Heart right ventricle (tissue), 16 donors: ENCODE data around the gene TNFRSF21. TPM values are rescaled to one million over a fixed set of nuclear protein-coding genes. Genes with fewer than 3 reads are reported as not detected.

Source experiments
- ATAC-seq, 8 donors: fragments of 200-7000 bp; cut with Tn5 transposase; one replicate each; pipeline ENCODE4 v1.9.1; 2020; ENCODE audit warnings: mild to moderate bottlenecking in 8 of 8, moderate library complexity in 8 of 8, moderate number of reproducible peaks in 1 of 8
- DNase-seq, 2 donors: peaks; one replicate each; pipeline ENCODE4 v3.0.0-alpha.2; 2020
- H3K27ac ChIP-seq, 10 donors: fragments of 200-600 bp; sonication (generic) in 2 of 10; one replicate each; pipeline versions ENCODE4 v1.5.0 to v1.8.0; 2020 to 2022; ENCODE audit warnings: mild to moderate bottlenecking in 3 of 10
- H3K27me3 ChIP-seq, 7 donors: fragments of 200-600 bp; one replicate each; pipeline ENCODE4 v1.8.0; 2021 to 2022; ENCODE audit warnings: mild to moderate bottlenecking in 2 of 7
- H3K36me3 ChIP-seq, 9 donors: fragments of 200-600 bp; sonication (generic) in 1 of 9; one replicate each; pipeline versions ENCODE4 v1.5.0 to v1.8.0; 2020 to 2022; ENCODE audit warnings: mild to moderate bottlenecking in 2 of 9
- H3K4me1 ChIP-seq, 9 donors: fragments of 200-600 bp; sonication (generic) in 1 of 9; one replicate each; pipeline versions ENCODE4 v1.5.0 to v1.8.0; 2020 to 2022; ENCODE audit warnings: mild to moderate bottlenecking in 4 of 9
- H3K4me3 ChIP-seq, 10 donors: fragments of 200-600 bp; sonication (generic) in 2 of 10; one replicate each; pipeline versions ENCODE4 v1.5.0 to v1.8.0; 2020 to 2022; ENCODE audit warnings: mild to moderate bottlenecking in 7 of 10, moderate library complexity in 2 of 10
- H3K9me3 ChIP-seq, 11 donors: fragments of 200-600 bp in 10 of 11; sonication (generic) in 2 of 11; one replicate each; pipeline versions ENCODE4 v1.5.0 to v1.8.0; 2013 to 2022; ENCODE audit warnings: mild to moderate bottlenecking in 2 of 11, control low read depth in 1 of 11, moderate library complexity in 1 of 11
- WGBS, 2 donors: extraction: QIAGEN DNeasy Blood & Tissue Kit; methylation state at CpG; one replicate each; pipeline ENCODE4 v1.1.7; 2013; ENCODE audit warnings: inconsistent platforms in 1 of 2; 5-methylcytosine and 5-hydroxymethylcytosine counted together
- intact Hi-C, 10 donors: fragments of 100-400 bp; cut with DNase I; formaldehyde crosslinking; loops; one replicate each; pipeline versions ENCODE4 v1.11.1 to v1.14.2; 2022
- polyA plus RNA-seq, 2 donors: library from polyadenylated mRNA; stranded (reverse); fragments of 200-250 nt; gene quantifications; one replicate each; pipeline ENCODE4 v1.2.3, GENCODE V29; 2013
- total RNA-seq, 10 donors: library from RNA; stranded (reverse); fragmentation: NEBNext Ultra II Directional in 3 of 10; extraction: Animal tissue kit (Norgen Biotek cat#: 25700) in 3 of 10; gene quantifications; one replicate each; pipeline versions ENCODE4 v1.2.1 to v1.2.4, GENCODE V29; 2021 to 2023
- TF ChIP-seq, protein P1 (sequence below), 9 donors: fragments of 200-600 bp; sonication (generic) in 2 of 9; IDR thresholded peaks; one replicate each; pipeline versions ENCODE4 v1.5.0 to v1.8.0; 2021 to 2022; ENCODE audit warnings: antibody characterized with exemption in 9 of 9, mild to moderate bottlenecking in 5 of 9, moderate library complexity in 1 of 9
- donor health status: Arrhythmogenic right ventricular cardiomyopathy.
- donor health status: ischemic (EF 13 %, LVEDD 7.1; RV severe dilation, severe dysfunction).
- donor health status: healthy with polysubstance abuse.
- donor health status: DM: no; HTN: yes; CAD: no.
- donor health status: DM: no; HTN: no; CAD: no.
- donor health status: ischemic (EF 25% LVEDD 6.9; RV normal size, moderate dysfunction).
- donor health status: ischemic (EF 25% LVEDD 5.7; RV mildly dilated, moderate dysfunction).
- donor health status: healthy.
- donor health status: DM: yes; HTN: yes; CAD: no.
- donor health status: Ischemic cardiomyopathy.
- donor health status: ischemic (EF 35%, LVEDD 5.7; RV mildly dilated, moderate dysfunction).
- donor health status: nonischemic (EF 11% LVEDD 7.7; RV severe dilation, severe dysfunction).
- donor health status: DM: yes; HTN: yes; CAD: no.
- donor health status: PGD.
- donor health status: ischemic (EF 29% LVEDD 5.4; RV normal size, mild dysfunction).
- donor health status: nonischemic (EF 23%, LVEDD 6.1; RV moderate dilation, normal function).

The TNFRSF21 gene
- total and polyA plus RNA-seq, 12 donors = 3.8 to 12.8 (median 6.0) TPM

DNA sequence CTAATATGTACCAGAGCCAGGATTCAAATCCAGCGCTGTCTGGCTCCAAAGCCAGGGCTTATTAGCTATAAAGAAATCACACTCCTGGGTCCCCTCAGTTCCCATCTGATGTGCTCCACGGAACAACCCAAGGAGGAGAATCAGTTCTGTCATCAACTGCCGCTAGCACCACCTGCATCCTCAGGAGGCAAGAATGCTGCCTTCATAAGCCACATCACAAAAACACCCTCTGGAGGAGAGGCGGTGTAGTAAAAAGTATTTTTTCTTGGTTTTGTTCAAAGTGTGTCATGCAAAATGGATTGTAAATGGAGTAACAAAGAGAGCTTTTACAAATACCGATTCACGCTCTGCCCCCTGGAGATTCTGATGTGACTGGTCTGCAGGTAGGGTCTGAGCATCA, 57.1 kb downstream of the TNFRSF21 start:
- intact Hi-C loops = loop anchor here in 1 of 10 donors (10.0 kb wide), 1 partner anchor 52 kb away; the partner anchor contains the start of gene TNFRSF21
- TF ChIP-seq, protein P1, sequence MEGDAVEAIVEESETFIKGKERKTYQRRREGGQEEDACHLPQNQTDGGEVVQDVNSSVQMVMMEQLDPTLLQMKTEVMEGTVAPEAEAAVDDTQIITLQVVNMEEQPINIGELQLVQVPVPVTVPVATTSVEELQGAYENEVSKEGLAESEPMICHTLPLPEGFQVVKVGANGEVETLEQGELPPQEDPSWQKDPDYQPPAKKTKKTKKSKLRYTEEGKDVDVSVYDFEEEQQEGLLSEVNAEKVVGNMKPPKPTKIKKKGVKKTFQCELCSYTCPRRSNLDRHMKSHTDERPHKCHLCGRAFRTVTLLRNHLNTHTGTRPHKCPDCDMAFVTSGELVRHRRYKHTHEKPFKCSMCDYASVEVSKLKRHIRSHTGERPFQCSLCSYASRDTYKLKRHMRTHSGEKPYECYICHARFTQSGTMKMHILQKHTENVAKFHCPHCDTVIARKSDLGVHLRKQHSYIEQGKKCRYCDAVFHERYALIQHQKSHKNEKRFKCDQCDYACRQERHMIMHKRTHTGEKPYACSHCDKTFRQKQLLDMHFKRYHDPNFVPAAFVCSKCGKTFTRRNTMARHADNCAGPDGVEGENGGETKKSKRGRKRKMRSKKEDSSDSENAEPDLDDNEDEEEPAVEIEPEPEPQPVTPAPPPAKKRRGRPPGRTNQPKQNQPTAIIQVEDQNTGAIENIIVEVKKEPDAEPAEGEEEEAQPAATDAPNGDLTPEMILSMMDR (IDR thresholded peaks at IDR 0.05) = no peak
- Histone ChIP-seq H3K36me3 (peaks cover 0 to 13% (median 0%) of the 10 kb centered on the region in 9 donors), H3K27me3 (no peaks in the 10 kb centered on the region), H3K9me3 (no peaks in the 10 kb centered on the region), H3K4me1 (peaks cover 0 to 25% (median 15%) of the 10 kb centered on the region in 9 donors), H3K27ac (no peak overlapping the region), H3K4me3 (no peak overlapping the region)
- no peak for ATAC-seq
- no peak for DNase-seq
- WGBS, 2 donors = 92 to 93% methylated on average over 6 of the region's 6 CpGs

DNA sequence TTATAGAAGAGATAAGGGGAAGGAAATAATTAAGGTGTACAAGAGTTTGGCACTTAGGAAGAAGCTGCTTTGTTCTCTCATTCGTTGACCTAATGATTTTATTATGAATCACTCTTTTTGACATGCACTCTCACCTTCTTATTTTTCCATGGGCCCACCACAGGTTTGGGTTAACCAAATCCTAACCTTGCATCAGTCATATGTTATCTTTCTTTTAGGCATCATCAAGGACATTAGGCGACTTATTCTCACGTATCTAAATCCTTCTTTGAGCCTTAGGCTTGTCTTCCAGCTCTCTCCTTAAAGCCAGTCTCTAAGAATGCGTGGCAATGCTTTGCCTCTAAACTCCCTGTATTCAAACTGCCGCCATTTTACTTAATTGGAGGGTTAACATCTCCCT, 58.3 kb downstream of the TNFRSF21 start:
- intact Hi-C loops = loop anchor here in 1 of 10 donors (10.0 kb wide), 1 partner anchor 53 kb away; the partner anchor contains the start of gene TNFRSF21
- H3K36me3 ChIP-seq = peaks cover 0 to 13% (median 0%) of the 10 kb centered on the region in 9 donors
- H3K27me3 ChIP-seq = no peaks in the 10 kb centered on the region
- ATAC-seq (no peak), DNase-seq (no peak)
- no peak overlapping the region for H3K4me3 ChIP-seq
- H3K4me1 ChIP-seq = peaks cover 0 to 38% (median 26%) of the 10 kb centered on the region in 9 donors
- no peak overlapping the region for H3K27ac ChIP-seq
- H3K9me3 ChIP-seq = no peaks in the 10 kb centered on the region
- TF ChIP-seq, protein P1 (IDR thresholded peaks at IDR 0.05) = no peak
- 95 to 96% methylated on average over 5 of the region's 5 CpGs for WGBS, 2 donors

- no peak for DNase-seq
- H3K36me3 ChIP-seq = peaks cover 0 to 13% (median 0%) of the 10 kb centered on the region in 9 donors
- no peaks in the 10 kb centered on the region for H3K27me3 ChIP-seq
- intact Hi-C loops = loop anchor here in 1 of 10 donors (10.0 kb wide), 1 partner anchor 54 kb away; the partner anchor contains the start of gene TNFRSF21
- ATAC-seq = no peak
- peaks cover 0 to 46% (median 36%) of the 10 kb centered on the region in 9 donors for H3K4me1 ChIP-seq
- no peak overlapping the region for H3K4me3 ChIP-seq
- WGBS, 2 donors = 73 to 91% methylated on average over 1 of the region's 1 CpG
- no peaks in the 10 kb centered on the region for H3K9me3 ChIP-seq
- peak overlapping the region in 1 of 10 donors; percentile 52 for H3K27ac ChIP-seq
- TF ChIP-seq, protein P1 (IDR thresholded peaks at IDR 0.05) = no peak
Measured at GRCh38 chr6:47250302-47250701, 59.4 kb downstream of the TNFRSF21 start.

DNA sequence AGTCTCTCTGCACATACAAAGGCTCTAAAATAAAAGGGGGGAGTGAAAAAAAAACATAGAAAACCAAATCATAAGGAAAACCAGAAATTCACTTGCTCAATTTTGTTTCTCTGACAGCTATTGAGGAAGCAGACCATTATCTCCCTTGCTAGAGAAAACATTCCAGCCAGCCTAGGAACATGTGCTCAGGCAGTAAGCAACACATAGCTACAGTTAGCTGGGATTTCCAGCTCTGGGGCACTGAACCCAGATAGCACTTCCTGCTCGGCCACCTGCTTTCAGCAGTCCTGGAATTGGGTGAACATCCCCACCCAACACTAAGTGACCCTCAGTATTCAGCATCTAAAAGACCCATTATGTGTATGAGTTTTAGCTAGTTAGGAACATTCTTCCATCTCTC, 61.3 kb downstream of the TNFRSF21 start:
- peak overlapping the region in 3 of 10 donors; percentile 30 to 57 (median 51) for H3K27ac ChIP-seq
- no peaks in the 10 kb centered on the region for H3K9me3 ChIP-seq
- no peaks in the 10 kb centered on the region for H3K27me3 ChIP-seq
- H3K4me3 ChIP-seq = no peak overlapping the region
- DNase-seq (no peak), ATAC-seq (peak in 4 of 8 donors; percentile 23 to 55 (median 43))
- TF ChIP-seq, protein P1 (IDR thresholded peaks at IDR 0.05) = no peak
- WGBS, 2 donors = 54 to 67% methylated on average over 1 of the region's 1 CpG
- H3K4me1 ChIP-seq = peaks cover 0 to 46% (median 37%) of the 10 kb centered on the region in 9 donors
- intact Hi-C loops = loop anchor here in 6 of 10 donors (2.0 to 10.0 kb wide), 7 partner anchors 56 to 216 kb away; partner anchors contain the start of gene TNFRSF21 (in 2 of the 6)
- H3K36me3 ChIP-seq = peaks cover 0 to 13% (median 0%) of the 10 kb centered on the region in 9 donors
